ENCODE measurements around the gene ZNF142.

DNA sequence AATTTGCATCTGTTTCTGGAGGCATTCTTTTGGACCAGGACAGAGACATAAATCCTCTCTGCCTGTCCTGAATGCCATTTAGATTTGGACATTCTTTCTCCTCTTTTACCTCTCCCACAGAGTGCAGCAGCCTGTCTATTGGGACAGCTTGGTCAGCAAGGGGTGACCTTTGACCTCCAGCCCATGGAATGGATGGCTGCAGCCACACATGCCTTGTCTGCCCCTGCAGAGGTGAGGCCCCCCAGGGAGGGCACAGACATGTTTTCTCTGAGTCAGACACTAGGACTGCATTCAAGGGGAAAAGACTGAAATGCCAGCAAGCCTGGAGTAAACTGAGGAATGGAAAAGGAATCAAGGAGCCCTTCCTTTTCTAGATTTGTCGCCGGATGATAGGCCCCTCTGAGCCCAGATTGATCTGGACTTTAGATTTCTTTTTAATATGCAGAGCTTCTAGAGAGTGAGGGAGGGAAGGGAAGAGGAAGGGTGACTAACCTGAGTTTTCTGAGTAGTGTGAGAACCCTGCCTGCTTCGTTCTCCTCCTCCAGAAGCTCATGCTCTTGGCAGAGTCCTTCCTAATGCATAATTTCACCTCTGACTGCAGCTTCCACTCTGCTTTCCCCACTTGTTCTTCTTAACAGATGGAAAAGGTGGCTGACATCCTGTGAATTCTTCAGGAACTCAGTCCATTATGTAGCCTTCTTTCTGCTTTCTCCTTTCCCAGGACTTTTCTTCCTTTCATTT, 35.2 kb upstream of the ZNF142 start:
- TF ChIP-seq TAF1 (IDR thresholded peaks at IDR 0.05; ENCODE audit: borderline replicate concordance, insufficient read depth, low read length) = no peak
- no peak for TF ChIP-seq SIN3A (IDR thresholded peaks at IDR 0.05; ENCODE audit: borderline replicate concordance, insufficient read depth, low read length)
- TF ChIP-seq, protein P1, sequence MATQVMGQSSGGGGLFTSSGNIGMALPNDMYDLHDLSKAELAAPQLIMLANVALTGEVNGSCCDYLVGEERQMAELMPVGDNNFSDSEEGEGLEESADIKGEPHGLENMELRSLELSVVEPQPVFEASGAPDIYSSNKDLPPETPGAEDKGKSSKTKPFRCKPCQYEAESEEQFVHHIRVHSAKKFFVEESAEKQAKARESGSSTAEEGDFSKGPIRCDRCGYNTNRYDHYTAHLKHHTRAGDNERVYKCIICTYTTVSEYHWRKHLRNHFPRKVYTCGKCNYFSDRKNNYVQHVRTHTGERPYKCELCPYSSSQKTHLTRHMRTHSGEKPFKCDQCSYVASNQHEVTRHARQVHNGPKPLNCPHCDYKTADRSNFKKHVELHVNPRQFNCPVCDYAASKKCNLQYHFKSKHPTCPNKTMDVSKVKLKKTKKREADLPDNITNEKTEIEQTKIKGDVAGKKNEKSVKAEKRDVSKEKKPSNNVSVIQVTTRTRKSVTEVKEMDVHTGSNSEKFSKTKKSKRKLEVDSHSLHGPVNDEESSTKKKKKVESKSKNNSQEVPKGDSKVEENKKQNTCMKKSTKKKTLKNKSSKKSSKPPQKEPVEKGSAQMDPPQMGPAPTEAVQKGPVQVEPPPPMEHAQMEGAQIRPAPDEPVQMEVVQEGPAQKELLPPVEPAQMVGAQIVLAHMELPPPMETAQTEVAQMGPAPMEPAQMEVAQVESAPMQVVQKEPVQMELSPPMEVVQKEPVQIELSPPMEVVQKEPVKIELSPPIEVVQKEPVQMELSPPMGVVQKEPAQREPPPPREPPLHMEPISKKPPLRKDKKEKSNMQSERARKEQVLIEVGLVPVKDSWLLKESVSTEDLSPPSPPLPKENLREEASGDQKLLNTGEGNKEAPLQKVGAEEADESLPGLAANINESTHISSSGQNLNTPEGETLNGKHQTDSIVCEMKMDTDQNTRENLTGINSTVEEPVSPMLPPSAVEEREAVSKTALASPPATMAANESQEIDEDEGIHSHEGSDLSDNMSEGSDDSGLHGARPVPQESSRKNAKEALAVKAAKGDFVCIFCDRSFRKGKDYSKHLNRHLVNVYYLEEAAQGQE (IDR thresholded peaks at IDR 0.05; ENCODE audit: insufficient read depth in 1 of 2, low read depth in 2 of 2, low read length in 2 of 2) = no peak

Data from PFSK-1 (cell line).